ENCODE results near the gene RNU6-1. TPM values are rescaled to one million over a fixed set of nuclear protein-coding genes. Genes with fewer than 3 reads are reported as not detected.

Gene RNU6-1
- total RNA-seq, 1 experiment from 2014 or later, result not detected

DNA sequence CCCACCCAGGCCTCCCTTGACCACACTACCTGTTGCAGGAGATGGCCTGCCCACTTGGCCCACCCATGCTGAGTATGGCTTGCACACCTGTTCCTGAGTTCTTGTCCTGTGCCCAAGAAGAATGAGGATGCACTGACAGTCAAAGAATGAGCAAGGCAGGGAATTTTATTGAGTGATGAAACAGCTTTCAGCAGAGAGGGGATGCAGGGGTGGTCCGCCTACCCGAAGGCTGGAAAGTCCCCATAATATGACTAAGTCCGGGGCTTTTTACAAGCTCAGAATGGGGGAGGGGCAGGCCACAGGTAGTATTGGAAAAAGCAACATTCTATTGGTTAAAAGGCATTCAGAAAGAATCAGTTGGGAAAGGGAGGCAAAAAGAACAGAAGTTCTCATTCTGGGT is 29.9 kb upstream of the RNU6-1 start:
- no peak overlapping the region for H3K27ac ChIP-seq
- H3K9me3 ChIP-seq (replicated peaks), result 0 out of 2 replicates have a peak, but pooled peaks cover 3% of the 10 kb centered on the region
- no peaks in the 10 kb centered on the region for H3K4me1 ChIP-seq
- H3K4me3 ChIP-seq, result no peak overlapping the region
- H3K27me3 ChIP-seq, result no peaks in the 10 kb centered on the region
- DNase-seq, result no peak
- H3K36me3 ChIP-seq, result no peaks in the 10 kb centered on the region

DNA sequence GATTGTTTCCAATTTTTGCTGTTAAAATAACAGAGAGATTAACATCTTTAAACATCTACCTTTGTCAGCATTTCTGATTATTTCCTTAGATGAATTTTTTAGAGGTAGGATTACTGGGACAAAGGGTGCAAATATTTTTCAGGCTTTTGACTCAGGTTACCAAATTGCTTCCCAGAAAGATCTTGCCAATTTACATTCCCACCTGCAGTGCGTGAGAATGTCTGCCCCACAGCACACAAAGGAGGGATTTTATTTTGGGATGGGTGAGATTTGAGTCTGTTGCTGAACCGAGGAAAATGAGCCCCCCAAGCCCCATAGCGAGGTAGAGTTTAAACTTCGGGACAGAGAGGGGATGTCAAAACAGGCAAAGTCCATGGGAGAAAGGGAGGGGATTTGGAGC is 25.9 kb upstream of the RNU6-1 start:
- no peak overlapping the region for H3K27ac ChIP-seq
- no peak overlapping the region for H3K4me3 ChIP-seq
- H3K27me3 ChIP-seq, result no peaks in the 10 kb centered on the region
- no peaks in the 10 kb centered on the region for H3K9me3 ChIP-seq (replicated peaks)
- no peaks in the 10 kb centered on the region for H3K4me1 ChIP-seq
- DNase-seq, result no peak
- no peaks in the 10 kb centered on the region for H3K36me3 ChIP-seq

DNA sequence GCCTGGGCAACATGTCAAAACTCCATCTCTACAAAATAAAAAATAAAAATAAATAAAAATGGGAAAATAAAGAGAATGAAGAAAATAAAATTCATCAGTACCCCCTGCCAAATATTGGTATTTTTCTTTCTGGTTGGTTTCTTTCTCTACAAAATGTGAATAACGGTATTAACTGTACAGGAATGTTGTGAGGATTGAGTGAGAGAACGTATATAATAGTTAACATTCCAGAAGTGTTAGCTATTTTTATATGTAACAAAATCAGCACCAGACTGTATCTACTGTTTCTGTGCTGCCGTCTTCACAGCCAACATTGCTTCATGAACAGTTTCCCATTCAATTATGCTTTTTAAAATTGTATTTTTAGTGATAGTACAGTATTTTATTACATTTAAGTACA is 25.5 kb upstream of the RNU6-1 start:
- no peaks in the 10 kb centered on the region for H3K9me3 ChIP-seq (replicated peaks)
- no peak for DNase-seq
- no peaks in the 10 kb centered on the region for H3K27me3 ChIP-seq
- H3K4me3 ChIP-seq, result no peak overlapping the region
- no peaks in the 10 kb centered on the region for H3K4me1 ChIP-seq
- no peaks in the 10 kb centered on the region for H3K36me3 ChIP-seq
- H3K27ac ChIP-seq, result no peak overlapping the region

DNA sequence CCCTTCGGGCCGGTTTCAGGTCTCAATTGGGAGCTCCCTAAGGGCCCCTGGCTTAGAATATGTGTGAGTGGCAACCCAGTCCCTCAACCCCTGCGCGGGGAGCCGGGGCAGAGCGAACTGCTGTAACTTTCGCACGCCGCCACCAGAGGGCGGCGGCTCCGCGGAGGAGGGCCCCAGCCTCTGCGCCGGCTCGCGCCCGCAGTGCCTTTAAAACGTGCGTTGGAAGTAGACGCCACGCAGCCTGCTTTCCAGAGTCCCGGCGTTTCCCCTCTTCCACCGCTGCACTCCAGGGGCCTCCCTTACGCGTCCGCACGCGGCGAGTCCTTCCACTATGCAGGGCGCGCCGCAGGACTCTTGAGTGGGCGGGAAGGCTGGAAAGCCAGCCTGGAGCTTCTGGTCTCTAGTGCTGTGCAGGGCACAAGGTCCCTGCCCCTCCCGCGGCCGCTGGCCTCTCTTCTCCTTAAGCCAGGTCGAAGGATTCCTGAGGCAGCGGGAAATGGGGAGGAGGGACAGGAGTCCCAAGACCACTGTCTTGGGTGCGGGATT is 23.7 kb upstream of the RNU6-1 start:
- H3K27me3 ChIP-seq, result no peaks in the 10 kb centered on the region
- H3K27ac ChIP-seq, result no peak overlapping the region; the same call in 1 of the 2 replicates
- peak overlapping the region; percentile 51 for H3K4me3 ChIP-seq
- no peaks in the 10 kb centered on the region for H3K9me3 ChIP-seq (replicated peaks)
- peak; percentile 88 for DNase-seq
- no peaks in the 10 kb centered on the region for H3K36me3 ChIP-seq
- no peaks in the 10 kb centered on the region for H3K4me1 ChIP-seq

DNA sequence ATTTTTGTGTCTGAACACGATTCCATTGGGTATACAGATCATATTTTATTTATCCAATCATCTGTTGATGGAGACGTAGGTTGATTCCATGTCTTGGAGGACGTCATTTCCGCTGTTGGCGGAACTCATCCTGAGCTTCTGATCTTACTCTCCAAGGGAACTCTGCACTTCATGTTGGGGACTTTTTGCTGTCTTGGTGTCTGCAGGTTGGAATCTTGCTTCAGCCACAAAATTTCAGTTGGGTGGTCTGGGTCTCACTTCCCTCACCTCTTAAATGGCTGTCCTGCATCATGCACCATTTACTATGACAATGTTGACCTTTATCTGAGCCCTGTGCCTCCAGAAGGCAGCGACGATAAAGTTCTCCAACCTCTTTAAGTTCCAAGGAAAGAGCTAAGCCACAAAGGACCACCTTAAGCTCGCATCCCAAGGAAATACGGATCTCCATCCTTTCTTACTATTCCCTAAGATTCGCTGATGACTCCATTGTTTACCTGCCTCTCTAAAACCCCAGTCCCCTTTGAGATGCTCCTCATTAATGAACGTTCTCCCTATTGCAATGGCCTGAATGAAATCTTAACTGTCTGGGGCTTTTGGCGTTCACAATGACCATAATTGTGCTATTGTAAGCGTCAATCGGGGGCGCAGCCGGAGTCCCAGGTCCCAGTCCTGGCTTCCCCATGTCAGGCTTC is 23.1 kb upstream of the RNU6-1 start:
- Histone ChIP-seq H3K36me3 (no peaks in the 10 kb centered on the region), H3K9me3 (replicated peaks) (no peaks in the 10 kb centered on the region), H3K27me3 (no peaks in the 10 kb centered on the region), H3K4me3 (peak overlapping the region; percentile 51), H3K4me1 (no peaks in the 10 kb centered on the region), H3K27ac (no peak overlapping the region)
- no peak for DNase-seq

DNA sequence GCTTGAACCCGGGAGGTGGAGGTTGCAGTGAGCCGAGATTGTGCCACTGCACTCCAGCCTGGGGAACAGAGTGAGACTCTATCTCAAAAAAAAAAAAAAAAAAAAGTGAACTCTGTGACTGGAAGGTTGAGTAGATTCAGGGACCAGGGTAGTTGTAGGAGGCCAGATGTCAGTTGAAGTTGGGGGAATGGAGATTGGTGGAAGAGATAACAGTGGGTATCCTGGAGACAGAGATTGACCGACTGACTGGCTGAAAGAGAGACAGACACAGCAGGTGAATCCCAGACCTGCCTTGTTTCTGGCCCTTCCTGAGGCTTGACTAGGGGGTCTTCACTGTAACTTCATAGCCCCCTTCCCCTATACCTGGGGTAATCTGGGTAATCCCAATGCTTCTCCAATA is 22.1 kb upstream of the RNU6-1 start:
- H3K27ac ChIP-seq, result no peak overlapping the region
- no peak overlapping the region for H3K4me3 ChIP-seq
- no peak for DNase-seq
- no peaks in the 10 kb centered on the region for H3K27me3 ChIP-seq
- H3K4me1 ChIP-seq, result no peaks in the 10 kb centered on the region
- H3K36me3 ChIP-seq, result no peaks in the 10 kb centered on the region
- no peaks in the 10 kb centered on the region for H3K9me3 ChIP-seq (replicated peaks)

DNA sequence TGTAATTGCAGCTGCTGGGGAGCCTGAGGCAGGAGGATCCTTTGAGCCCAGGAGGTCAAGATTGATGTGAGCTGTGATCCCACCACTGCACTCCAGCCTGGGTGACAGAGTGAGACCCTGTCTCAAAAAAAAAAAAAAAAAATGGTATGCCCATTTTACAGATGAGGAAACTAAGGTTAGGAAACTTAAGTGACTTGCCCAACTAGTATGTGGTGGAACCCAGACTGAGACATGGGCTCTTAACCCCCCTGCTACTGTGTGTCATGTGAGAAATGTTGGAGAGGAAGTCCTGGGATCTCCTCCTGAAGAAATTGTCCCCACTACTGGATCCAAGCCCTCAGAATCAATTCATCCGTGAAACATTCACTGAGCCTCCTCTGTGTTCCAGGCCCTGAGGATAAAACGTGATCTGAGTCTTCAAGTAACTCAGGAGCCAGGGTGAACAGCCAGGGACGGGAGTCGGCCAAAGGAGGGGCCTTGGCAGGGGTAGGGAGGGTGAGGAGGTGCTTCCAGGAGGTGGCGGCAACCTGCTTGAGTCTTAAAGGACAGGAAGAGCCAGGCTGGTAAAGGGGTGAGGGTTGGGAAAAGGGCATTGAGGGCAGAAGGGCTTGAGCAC is 19.6 kb upstream of the RNU6-1 start:
- H3K9me3 ChIP-seq (replicated peaks), result no peaks in the 10 kb centered on the region
- H3K27me3 ChIP-seq, result no peaks in the 10 kb centered on the region
- no peak for DNase-seq
- H3K36me3 ChIP-seq, result no peaks in the 10 kb centered on the region
- H3K4me1 ChIP-seq, result no peaks in the 10 kb centered on the region
- no peak overlapping the region for H3K27ac ChIP-seq
- no peak overlapping the region for H3K4me3 ChIP-seq

DNA sequence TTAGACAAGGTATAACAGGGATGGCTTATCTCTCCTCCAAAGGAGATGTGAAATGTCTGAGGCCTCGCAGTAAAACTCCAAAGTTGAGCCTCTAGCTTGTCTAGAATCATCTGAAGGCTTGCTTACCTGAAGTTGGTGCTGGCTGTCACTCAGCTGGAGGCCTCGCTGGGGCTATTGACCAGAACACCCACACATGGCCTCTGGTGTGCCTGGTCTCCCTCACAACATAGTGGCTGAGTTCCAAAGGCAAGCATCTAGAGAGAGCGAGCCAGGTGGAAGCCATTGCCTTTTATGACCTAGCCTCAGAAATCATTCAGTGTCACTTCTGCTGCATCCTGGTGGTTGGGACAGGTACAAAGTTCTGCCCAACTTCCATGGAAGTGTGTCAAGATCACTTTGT is 17.4 kb upstream of the RNU6-1 start:
- H3K9me3 ChIP-seq (replicated peaks), result no peaks in the 10 kb centered on the region
- no peak overlapping the region for H3K4me3 ChIP-seq
- H3K36me3 ChIP-seq, result no peaks in the 10 kb centered on the region
- DNase-seq, result no peak
- H3K4me1 ChIP-seq, result no peaks in the 10 kb centered on the region
- H3K27me3 ChIP-seq, result no peaks in the 10 kb centered on the region
- no peak overlapping the region for H3K27ac ChIP-seq

DNA sequence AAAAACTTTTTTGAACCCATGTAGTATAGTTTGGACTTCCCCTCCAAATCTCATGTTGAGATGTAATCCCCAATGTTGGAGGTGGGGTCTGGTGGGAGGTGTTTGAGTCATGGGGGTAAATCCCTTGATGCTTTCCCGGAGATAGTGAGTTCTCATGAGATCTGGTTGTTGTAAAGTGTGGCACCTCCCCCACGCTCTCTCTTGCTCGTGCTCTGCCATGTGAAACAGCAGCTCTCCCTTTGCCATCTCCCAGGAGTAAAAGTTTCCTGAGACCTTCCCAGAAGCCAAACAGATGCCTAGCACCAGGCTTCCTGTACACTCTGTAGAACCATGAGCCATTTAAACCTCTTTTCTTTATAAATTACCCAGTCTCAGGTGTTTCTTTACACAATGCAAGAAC is 16.0 kb upstream of the RNU6-1 start:
- no peak for DNase-seq
- Histone ChIP-seq H3K36me3 (no peaks in the 10 kb centered on the region), H3K4me3 (no peak overlapping the region), H3K27ac (no peak overlapping the region), H3K4me1 (no peaks in the 10 kb centered on the region), H3K27me3 (no peaks in the 10 kb centered on the region), H3K9me3 (replicated peaks) (no peaks in the 10 kb centered on the region)

DNA sequence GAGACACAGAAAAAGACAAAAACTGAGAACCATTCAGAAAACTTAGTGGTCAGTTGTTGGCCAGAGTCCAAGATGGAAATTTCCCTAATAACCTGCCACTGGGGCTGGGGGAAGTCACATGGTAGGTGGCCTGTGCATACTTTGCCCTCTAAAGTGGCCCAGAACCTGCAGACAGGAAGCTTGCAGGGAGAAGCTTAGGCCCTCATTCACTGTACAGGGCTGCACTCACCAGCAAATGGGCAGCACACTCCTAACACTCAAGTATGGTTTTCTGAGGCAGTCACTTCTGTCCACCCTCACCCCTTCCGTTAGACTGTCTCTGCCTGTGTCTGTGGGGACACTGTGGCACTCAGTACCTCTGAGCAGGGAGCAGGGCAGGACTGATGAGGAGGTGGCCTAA is 14.5 kb upstream of the RNU6-1 start:
- Histone ChIP-seq H3K9me3 (replicated peaks) (peaks cover 2% of the 10 kb centered on the region; the same call in 1 of the 2 replicates), H3K27me3 (no peaks in the 10 kb centered on the region), H3K4me1 (no peaks in the 10 kb centered on the region), H3K36me3 (no peaks in the 10 kb centered on the region), H3K27ac (no peak overlapping the region), H3K4me3 (no peak overlapping the region)
- DNase-seq, result no peak

DNA sequence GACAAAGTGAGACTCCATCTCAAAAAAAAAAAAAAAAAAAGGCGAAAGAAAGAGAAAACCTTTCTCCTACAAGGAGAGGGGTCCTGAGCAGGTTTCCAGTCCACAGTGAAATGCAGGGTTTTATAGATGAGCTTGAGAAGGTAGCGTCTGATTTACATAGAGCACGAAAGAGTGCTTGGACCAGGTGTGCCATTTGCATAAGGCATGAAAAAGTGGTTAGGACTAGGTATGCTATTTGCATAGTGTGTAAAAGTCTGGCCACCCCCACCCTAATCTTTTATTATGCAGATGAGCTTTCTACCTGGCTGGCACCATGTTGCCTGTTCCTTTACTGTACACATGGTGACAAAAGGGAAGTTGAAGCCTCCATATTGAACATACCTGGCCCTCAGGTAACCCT is 13.6 kb upstream of the RNU6-1 start:
- Histone ChIP-seq H3K4me1 (no peaks in the 10 kb centered on the region), H3K27ac (no peak overlapping the region), H3K36me3 (no peaks in the 10 kb centered on the region), H3K4me3 (no peak overlapping the region), H3K27me3 (no peaks in the 10 kb centered on the region), H3K9me3 (replicated peaks) (peaks cover 5% of the 10 kb centered on the region; the same call in 1 of the 2 replicates)
- no peak for DNase-seq

DNA sequence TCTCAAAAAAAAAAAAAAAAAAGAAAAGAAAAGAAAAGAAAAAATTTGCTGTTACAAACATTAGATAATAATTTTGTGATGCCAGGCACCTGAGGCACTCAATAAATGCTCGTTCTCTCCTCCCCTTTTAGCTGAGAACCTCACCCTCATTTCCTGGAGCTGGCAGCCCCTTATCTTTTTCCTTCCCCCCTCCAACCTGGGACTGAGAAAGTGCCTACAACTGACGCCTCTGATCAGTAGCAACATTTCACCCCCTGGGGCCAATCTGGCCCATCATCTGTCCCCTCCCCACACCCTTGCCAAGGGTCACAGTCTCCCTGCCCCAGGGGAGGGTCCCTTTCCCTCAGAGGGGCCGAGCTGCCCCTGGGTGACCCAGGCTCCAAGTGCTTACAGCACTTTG is 12.6 kb upstream of the RNU6-1 start:
- no peaks in the 10 kb centered on the region for H3K36me3 ChIP-seq
- DNase-seq, result no peak
- H3K27ac ChIP-seq, result no peak overlapping the region
- H3K27me3 ChIP-seq, result no peaks in the 10 kb centered on the region
- no peak overlapping the region for H3K4me3 ChIP-seq
- H3K4me1 ChIP-seq, result no peaks in the 10 kb centered on the region
- H3K9me3 ChIP-seq (replicated peaks), result peaks cover 7% of the 10 kb centered on the region; the same call in 1 of the 2 replicates

DNA sequence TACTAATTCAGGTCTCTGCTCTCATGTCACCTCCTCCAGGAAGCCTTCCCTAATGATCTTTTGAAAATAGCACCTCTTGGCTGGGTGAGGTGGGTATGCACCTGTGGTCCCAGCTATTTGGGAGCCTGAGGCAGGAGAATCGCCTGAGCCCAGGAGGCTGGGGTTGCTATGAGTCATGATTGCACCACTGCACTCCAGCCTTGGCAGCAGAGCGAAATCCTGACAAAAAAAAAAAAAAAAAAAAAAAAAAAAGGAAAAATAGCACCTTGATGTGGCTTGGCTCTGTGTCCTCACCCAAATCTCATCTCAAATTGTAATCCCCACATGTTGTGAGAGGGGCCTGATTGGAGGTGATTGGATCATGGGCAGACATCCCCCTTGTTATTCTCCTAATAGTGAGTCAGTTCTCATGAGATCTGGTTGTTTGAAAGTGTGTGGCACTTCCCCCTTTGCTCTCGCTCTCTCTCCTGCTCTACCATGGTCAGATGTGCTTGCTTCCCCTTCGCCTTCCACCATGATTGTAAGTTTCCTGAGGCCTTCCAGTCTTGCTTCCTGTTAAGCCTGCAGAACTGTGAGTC is 11.2 kb upstream of the RNU6-1 start:
- Histone ChIP-seq H3K4me1 (no peaks in the 10 kb centered on the region), H3K36me3 (no peaks in the 10 kb centered on the region), H3K4me3 (no peak overlapping the region), H3K27me3 (no peaks in the 10 kb centered on the region), H3K9me3 (replicated peaks) (peaks cover 7% of the 10 kb centered on the region; the same call in 1 of the 2 replicates), H3K27ac (no peak overlapping the region)
- no peak for DNase-seq

DNA sequence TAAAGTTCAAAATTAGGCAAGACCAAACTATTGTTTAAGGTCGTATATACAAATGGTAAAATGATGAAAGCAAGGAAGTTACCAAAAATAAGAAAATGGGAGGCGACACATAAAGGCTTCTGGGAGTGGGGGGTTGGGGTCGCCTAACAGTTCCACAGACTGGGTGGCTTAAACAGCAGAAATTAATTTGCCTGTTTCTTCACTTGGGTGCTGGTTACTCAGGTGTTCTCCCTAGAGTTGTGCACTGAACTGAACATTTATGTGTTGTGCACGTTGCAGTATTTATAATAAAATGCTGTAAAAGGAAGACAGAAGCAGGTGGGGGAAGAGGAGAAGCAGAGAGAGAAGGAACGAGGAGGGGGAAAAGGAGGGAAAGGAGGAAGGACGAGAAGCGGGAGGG is 10.5 kb upstream of the RNU6-1 start:
- Histone ChIP-seq H3K4me3 (no peak overlapping the region), H3K9me3 (replicated peaks) (peaks cover 7% of the 10 kb centered on the region; the same call in 1 of the 2 replicates), H3K4me1 (no peaks in the 10 kb centered on the region), H3K27me3 (no peaks in the 10 kb centered on the region), H3K36me3 (no peaks in the 10 kb centered on the region), H3K27ac (no peak overlapping the region)
- DNase-seq, result no peak

DNA sequence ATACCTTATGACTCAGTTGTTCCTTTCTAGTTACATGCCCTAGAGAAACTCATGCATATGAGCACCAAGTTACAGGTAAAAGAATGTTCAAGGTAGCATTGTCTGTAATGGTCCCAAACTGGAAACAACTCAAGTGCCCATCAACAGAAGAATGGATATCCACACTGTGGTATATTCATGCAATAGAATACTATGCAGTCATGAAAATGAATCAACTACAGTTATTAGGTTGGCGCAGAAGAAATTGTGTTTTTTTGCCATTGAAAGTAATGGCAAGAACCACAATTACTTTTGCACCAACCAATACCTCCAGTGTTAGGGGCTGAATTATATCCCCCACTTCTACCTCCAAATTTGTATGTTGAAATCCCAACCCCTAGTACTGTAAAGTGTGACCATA is 9.7 kb upstream of the RNU6-1 start:
- Histone ChIP-seq H3K27me3 (no peaks in the 10 kb centered on the region), H3K27ac (no peak overlapping the region), H3K4me1 (no peaks in the 10 kb centered on the region), H3K9me3 (replicated peaks) (peaks cover 7% of the 10 kb centered on the region; the same call in 1 of the 2 replicates), H3K36me3 (no peaks in the 10 kb centered on the region), H3K4me3 (no peak overlapping the region)
- DNase-seq, result no peak

Measured in SJCRH30 (cell line).